ENCODE data around the gene TAF4B. TPM values are rescaled to one million over a fixed set of nuclear protein-coding genes. Genes with fewer than 3 reads are reported as not detected.

The TAF4B gene
- polyA plus RNA-seq, 3 donors: 0.64 to 1.2 (median 0.92) TPM

GRCh38 chr18:26424428-26425147, 198.3 kb downstream of the TAF4B start:
- TF ChIP-seq CTCF (IDR thresholded peaks at IDR 0.05): no peak
- intact Hi-C loops (cut with micrococcal nuclease): no loop called here

GRCh38 chr18:26425148-26425531, 198.9 kb downstream of the TAF4B start:
- Histone ChIP-seq H3K79me2 (ENCODE audit: insufficient read depth, low read length) (no peaks in the 10 kb centered on the region), H2AFZ (ENCODE audit: insufficient read depth, low read depth, low read length, poor library complexity, severe bottlenecking) (no peak overlapping the region), H3K36me3 (replicated peaks in 1 of 2; ENCODE audit: control insufficient read depth in 1 of 2, insufficient read depth in 2 of 2, low read length in 2 of 2) (no peaks in the 10 kb centered on the region), H3K4me1 (ENCODE audit: control insufficient read depth in 1 of 2, insufficient read depth in 2 of 2, low read length in 2 of 2) (no peaks in the 10 kb centered on the region), H3K4me2 (replicated peaks; ENCODE audit: extremely low read depth, low read length, poor library complexity, severe bottlenecking) (no peak overlapping the region), H3K9ac (ENCODE audit: insufficient read depth, low read length, poor library complexity, severe bottlenecking) (no peak overlapping the region), H3K4me3 (replicated peaks in 1 of 3; ENCODE audit: low read depth in 2 of 3, low read length in 3 of 3) (no peak overlapping the region), H3K9me3 (replicated peaks in 1 of 2; ENCODE audit: control insufficient read depth in 1 of 2, insufficient read depth in 1 of 2, low read length in 2 of 2) (no peaks in the 10 kb centered on the region), H3K27me3 (ENCODE audit: control insufficient read depth in 2 of 2, insufficient read depth in 2 of 2, low read length in 2 of 2) (no peaks in the 10 kb centered on the region), H4K20me1 (ENCODE audit: insufficient read depth, low read length) (no peaks in the 10 kb centered on the region), H3K27ac (ENCODE audit: low read depth in 1 of 2, low read length in 2 of 2) (no peak overlapping the region)
- H3K36me3 Mint-ChIP-seq: no peaks in the 10 kb centered on the region
- H3K4me3 Mint-ChIP-seq: no peak overlapping the region
- intact Hi-C loops (cut with micrococcal nuclease): no loop called here
- H3K4me1 Mint-ChIP-seq: no peaks in the 10 kb centered on the region
- H3K27me3 Mint-ChIP-seq (ENCODE audit: low read depth in 3 of 3): peaks cover 0 to 5% (median 0%) of the 10 kb centered on the region in 3 donors
- no peak overlapping the region for H3K27ac Mint-ChIP-seq
- no CpG with 5 or more reads among the region's 5 CpGs for WGBS (ENCODE audit: insufficient coverage)
- TF ChIP-seq CTCF (IDR thresholded peaks at IDR 0.05): no peak
- no peaks in the 10 kb centered on the region for H3K9me3 Mint-ChIP-seq
- DNase-seq: no peak

More at GRCh38 chr18:26424428-26425147, 198.3 kb downstream of the TAF4B start:
- Histone ChIP-seq H3K79me2 (ENCODE audit: insufficient read depth, low read length) (no peaks in the 10 kb centered on the region), H3K36me3 (replicated peaks in 1 of 2; ENCODE audit: control insufficient read depth in 1 of 2, insufficient read depth in 2 of 2, low read length in 2 of 2) (no peaks in the 10 kb centered on the region), H3K4me1 (ENCODE audit: control insufficient read depth in 1 of 2, insufficient read depth in 2 of 2, low read length in 2 of 2) (no peaks in the 10 kb centered on the region), H3K27ac (ENCODE audit: low read depth in 1 of 2, low read length in 2 of 2) (no peak overlapping the region), H3K9me3 (replicated peaks in 1 of 2; ENCODE audit: control insufficient read depth in 1 of 2, insufficient read depth in 1 of 2, low read length in 2 of 2) (no peaks in the 10 kb centered on the region), H3K4me3 (replicated peaks in 1 of 3; ENCODE audit: low read depth in 2 of 3, low read length in 3 of 3) (no peak overlapping the region), H4K20me1 (ENCODE audit: insufficient read depth, low read length) (no peaks in the 10 kb centered on the region), H3K9ac (ENCODE audit: insufficient read depth, low read length, poor library complexity, severe bottlenecking) (no peak overlapping the region), H3K27me3 (ENCODE audit: control insufficient read depth in 2 of 2, insufficient read depth in 2 of 2, low read length in 2 of 2) (no peaks in the 10 kb centered on the region), H2AFZ (ENCODE audit: insufficient read depth, low read depth, low read length, poor library complexity, severe bottlenecking) (no peak overlapping the region), H3K4me2 (replicated peaks; ENCODE audit: extremely low read depth, low read length, poor library complexity, severe bottlenecking) (no peak overlapping the region)
- no peak overlapping the region for H3K27ac Mint-ChIP-seq
- H3K36me3 Mint-ChIP-seq: no peaks in the 10 kb centered on the region
- no peaks in the 10 kb centered on the region for H3K4me1 Mint-ChIP-seq
- no peaks in the 10 kb centered on the region for H3K9me3 Mint-ChIP-seq
- WGBS (ENCODE audit: insufficient coverage): 94% methylated on average over 2 of the region's 4 CpGs
- no peak for DNase-seq
- H3K4me3 Mint-ChIP-seq: no peak overlapping the region
- H3K27me3 Mint-ChIP-seq (ENCODE audit: low read depth in 3 of 3): peaks cover 0 to 5% (median 0%) of the 10 kb centered on the region in 3 donors
